H4 (cell line): ENCODE data around the gene PLXNB1. TPM values are rescaled to one million over a fixed set of nuclear protein-coding genes. Genes with fewer than 3 reads are reported as not detected.

ENCODE experiments used
- DNase-seq: peaks from one replicate; pipeline ENCODE4 v3.0.0-alpha.2; 2015; ENCODE audit warnings: low spot score
- total RNA-seq: library from RNA; depleted of rRNA; stranded (reverse); fragments of >200 nt; shearing (Covaris generic); gene quantifications from 2 replicates; pipeline ENCODE4 v1.2.3, GENCODE V29; 2014; rRNA removed

PLXNB1 gene
- total RNA-seq, 1 experiment from 2014 or later, result 4.3 TPM

DNA sequence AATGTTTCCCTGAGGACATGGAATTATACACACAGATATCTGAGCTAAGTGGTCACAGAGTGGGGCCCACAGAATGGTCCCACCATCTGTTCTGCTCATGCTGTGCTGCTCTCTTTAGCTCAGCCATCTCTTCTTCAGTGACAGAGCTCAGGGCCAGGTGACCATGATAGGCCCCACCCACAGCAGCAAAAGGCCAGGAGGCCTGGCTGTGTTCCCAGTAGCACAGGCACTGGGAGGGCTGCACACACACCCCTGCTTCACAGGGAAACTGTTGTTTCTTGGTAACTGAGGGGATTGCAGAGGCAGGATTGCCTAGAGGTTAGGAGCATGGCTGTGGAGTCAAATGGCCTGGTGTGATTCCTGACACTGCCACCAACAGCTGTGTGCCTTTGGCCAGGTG is 62.7 kb downstream of the PLXNB1 start:
- no peak for DNase-seq

DNA sequence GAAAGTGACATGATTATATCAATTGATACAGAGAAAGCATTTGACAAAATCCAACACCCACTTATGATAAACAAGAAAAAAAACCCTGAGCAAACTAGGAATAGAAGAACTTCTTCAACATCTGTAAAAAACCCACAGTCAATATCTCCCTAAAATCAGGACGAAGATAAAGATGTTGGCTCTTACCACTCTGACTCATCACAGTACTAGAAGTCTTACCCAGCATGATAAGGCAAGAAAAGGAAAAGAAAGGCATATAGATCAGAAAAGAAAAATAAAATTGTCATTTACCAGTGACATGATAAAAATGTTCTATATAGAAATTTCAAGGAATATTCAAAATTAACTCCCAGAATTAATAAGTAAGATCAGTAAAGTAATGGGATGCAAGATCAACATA is 65.0 kb downstream of the PLXNB1 start:
- no peak for DNase-seq

DNA sequence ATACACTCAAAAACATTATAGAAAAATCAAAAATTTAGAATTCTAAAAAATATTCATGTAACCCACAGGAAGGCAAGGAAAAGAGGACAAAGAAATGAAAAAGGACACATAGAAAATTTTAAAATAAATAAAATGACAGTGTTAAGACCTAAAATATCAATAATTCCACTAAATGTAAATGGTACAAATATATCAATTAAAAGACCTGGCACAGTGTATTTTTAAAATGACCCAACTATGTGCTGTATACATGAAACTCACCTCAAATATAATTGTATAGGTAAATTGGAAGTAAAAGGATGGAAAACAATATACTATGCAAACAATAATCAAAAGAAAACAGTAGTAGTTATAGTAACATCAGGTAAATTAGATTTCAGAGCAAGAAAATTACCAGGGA is 68.0 kb downstream of the PLXNB1 start:
- DNase-seq, result no peak

DNA sequence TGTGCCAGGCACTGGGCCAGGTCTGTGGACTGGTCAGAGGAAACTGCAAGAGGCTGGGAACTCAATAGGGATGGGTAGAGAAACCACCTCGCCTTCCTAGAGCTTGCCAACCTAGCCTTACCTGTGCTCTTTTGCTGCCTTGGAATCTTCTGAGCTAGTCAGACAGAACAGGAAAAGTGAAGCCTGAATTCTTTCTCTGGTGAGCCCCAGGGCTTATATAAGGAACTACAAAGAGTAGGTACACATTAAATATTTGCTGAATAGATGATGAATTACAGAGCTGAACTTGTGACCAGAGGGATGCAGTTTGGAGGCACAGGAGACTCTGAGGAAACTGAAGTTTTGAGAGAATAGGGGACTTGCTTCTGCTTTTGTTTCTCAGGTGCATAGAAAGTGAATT is 73.5 kb downstream of the PLXNB1 start:
- DNase-seq, result no peak

DNA sequence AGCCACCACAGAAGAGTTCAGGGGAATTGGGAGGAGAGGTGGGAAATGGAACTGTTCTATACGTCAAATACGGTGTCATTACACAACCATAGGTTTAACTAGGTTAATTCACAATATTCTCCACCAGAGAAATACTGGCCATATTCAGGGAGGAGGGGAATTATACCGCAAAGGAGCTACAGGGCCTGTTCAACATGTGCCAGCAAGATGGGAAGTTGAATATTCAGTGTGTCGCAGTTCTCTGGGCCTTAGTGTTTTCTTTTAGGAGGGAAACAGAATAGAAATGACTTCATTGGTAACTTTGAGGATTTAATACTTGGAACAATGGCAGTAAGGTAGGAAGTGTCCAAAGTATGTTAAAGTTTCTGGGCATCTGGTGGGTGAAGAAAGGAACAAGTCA is 75.9 kb downstream of the PLXNB1 start:
- DNase-seq, result no peak

Other genes with a start within 250 kb of the PLXNB1 start
- 10.0 and 12.2 TPM in 2 replicates for gene CDC25A, start 241.7 kb downstream of the PLXNB1 start, total RNA-seq
- gene CAMP, start 206.6 kb downstream of the PLXNB1 start, total RNA-seq, result 0.15 TPM in 1 of 2 replicates, not detected in the other
- 1.3 and 1.5 TPM in 2 replicates for gene ZNF589, start 189.0 kb downstream of the PLXNB1 start, total RNA-seq
- 16.6 and 20.0 TPM in 2 replicates for gene NME6, start 128.7 kb downstream of the PLXNB1 start, total RNA-seq
- gene SPINK8, start 96.4 kb downstream of the PLXNB1 start, total RNA-seq, result not detected in 2 replicates
- gene FBXW12, start 57.9 kb downstream of the PLXNB1 start, total RNA-seq, result 0.08 TPM in 1 of 2 replicates, not detected in the other
- gene CCDC51, start 10.0 kb upstream of the PLXNB1 start, total RNA-seq, result 23.3 and 28.6 TPM in 2 replicates
- 502 and 627 TPM in 2 replicates for gene TMA7, start 10.2 kb upstream of the PLXNB1 start, total RNA-seq
- 5.3 and 5.7 TPM in 2 replicates for gene ATRIP, start 16.7 kb upstream of the PLXNB1 start, total RNA-seq
- gene SHISA5, start 74.1 kb upstream of the PLXNB1 start, total RNA-seq, result 100 and 108 TPM in 2 replicates
- 4.8 and 5.2 TPM in 2 replicates for gene PFKFB4, start 126.7 kb upstream of the PLXNB1 start, total RNA-seq
- 0.29 and 0.56 TPM in 2 replicates for gene UCN2, start 133.7 kb upstream of the PLXNB1 start, total RNA-seq
- gene COL7A1, start 165.2 kb upstream of the PLXNB1 start, total RNA-seq, result 6.8 and 7.0 TPM in 2 replicates
- 171 and 176 TPM in 2 replicates for gene UQCRC1, start 179.6 kb upstream of the PLXNB1 start, total RNA-seq
- not detected in 2 replicates for gene TMEM89, start 191.7 kb upstream of the PLXNB1 start, total RNA-seq
- gene SLC26A6, start 205.4 kb upstream of the PLXNB1 start, total RNA-seq, result 7.8 and 9.6 TPM in 2 replicates
- gene CELSR3, start 232.8 kb upstream of the PLXNB1 start, total RNA-seq, result 3.0 and 3.1 TPM in 2 replicates